H1 (cell line): Measurements from ENCODE around the gene PTPN13. TPM values are rescaled to one million over a fixed set of nuclear protein-coding genes. Genes with fewer than 3 reads are reported as not detected.

Source experiments
- CTCF ChIA-PET: fragments of 300-600 bp; sonication (Branson Sonifier 250); formaldehyde crosslinking; loops from one replicate; lab custom pipeline; 2021; ENCODE audit not compliant: partially characterized antibody; lab: Charles Lee
- POLR2A ChIA-PET: fragments of 300-600 bp; sonication (Branson Sonifier 250); formaldehyde crosslinking; loops from one replicate; lab custom pipeline; 2021; ENCODE audit warnings: inconsistent platforms; ENCODE audit not compliant: partially characterized antibody; lab: Charles Lee
- DNase-seq, 2 experiments: peaks; one replicate each; pipeline versions ENCODE4 v3.0.0 to v3.0.0-alpha.2; 2010 to 2022; ENCODE audit warnings: low spot score in 2 of 2, low read depth in 1 of 2, mixed read lengths in 1 of 2
- FAIRE-seq: peaks from 2 replicates; lab custom pipeline; 2011; peaks lifted over from hg19 to GRCh38; lab: Jason Lieb, UNC
- H2AFZ ChIP-seq: 2 replicates; pipeline ENCODE4 v1.8.1; 2012; ENCODE audit warnings: low read length, inconsistent platforms
- H2AK5ac ChIP-seq: 2 replicates; pipeline ENCODE4 v1.6.1; 2013; ENCODE audit warnings: low read depth, low read length
- H2BK120ac ChIP-seq: replicated peaks from 2 replicates; pipeline ENCODE3; 2013; ENCODE audit warnings: low read depth, low read length, inconsistent platforms
- H2BK12ac ChIP-seq: 2 replicates; pipeline ENCODE4 v1.6.1; 2013; ENCODE audit warnings: low read depth, low read length
- H2BK15ac ChIP-seq: 2 replicates; pipeline ENCODE4 v1.6.1; 2013; ENCODE audit warnings: low read length
- H2BK20ac ChIP-seq: 2 replicates; pipeline ENCODE4 v1.6.1; 2013; ENCODE audit warnings: low read length
- H2BK5ac ChIP-seq: 2 replicates; pipeline ENCODE4 v1.6.1; 2013; ENCODE audit warnings: low read depth, low read length
- H3K14ac ChIP-seq: 2 replicates; pipeline ENCODE4 v1.6.1; 2013; ENCODE audit warnings: inconsistent platforms; ENCODE audit not compliant: insufficient read length
- H3K18ac ChIP-seq: 2 replicates; pipeline ENCODE4 v1.6.1; 2013; ENCODE audit warnings: low read length; ENCODE audit errors: extremely low read depth
- H3K23ac ChIP-seq: 2 replicates; pipeline ENCODE4 v1.6.1; 2013; ENCODE audit warnings: inconsistent platforms; ENCODE audit not compliant: insufficient read length
- H3K23me2 ChIP-seq: 2 replicates; pipeline ENCODE4 v1.6.1; 2013; ENCODE audit warnings: low read depth, low read length
- H3K27ac ChIP-seq: 2 replicates; pipeline ENCODE4 v1.6.1; 2011; ENCODE audit warnings: low read depth, low read length, inconsistent platforms
- H3K27me3 ChIP-seq, 4 experiments: replicated peaks in 1 of 4; 1 replicate in 1 of 4; 2 replicates in 3 of 4; pipeline versions ENCODE4 v1.6.1 to v1.8.1; 2011 to 2013; ENCODE audit warnings: low read length in 3 of 4, mild to moderate bottlenecking in 3 of 4, inconsistent platforms in 2 of 4, mixed read lengths in 2 of 4, moderate library complexity in 1 of 4; ENCODE audit not compliant: control insufficient read depth in 3 of 4, insufficient read depth in 3 of 4; ENCODE audit errors: extremely low read depth in 1 of 4
- H3K36me3 ChIP-seq, 4 experiments: 2 replicates each; pipeline versions ENCODE4 v1.6.1 to v1.8.1; 2011 to 2013; ENCODE audit warnings: mild to moderate bottlenecking in 4 of 4, low read length in 3 of 4, moderate library complexity in 2 of 4, control low read depth in 1 of 4, inconsistent platforms in 1 of 4; ENCODE audit not compliant: insufficient read depth in 4 of 4, control insufficient read depth in 2 of 4
- H3K4ac ChIP-seq: replicated peaks from 2 replicates; pipeline ENCODE3; 2013; ENCODE audit warnings: low read length, low read depth, mixed read lengths, inconsistent platforms; ENCODE audit not compliant: insufficient read length
- H3K4me1 ChIP-seq, 4 experiments: replicated peaks in 1 of 4; 1 replicate in 1 of 4; 2 replicates in 3 of 4; pipeline versions ENCODE4 v1.6.1 to v1.8.1; 2011 to 2013; ENCODE audit warnings: low read length in 3 of 4, inconsistent platforms in 2 of 4, mixed read lengths in 1 of 4; ENCODE audit not compliant: insufficient read depth in 4 of 4, control insufficient read depth in 3 of 4
- H3K4me2 ChIP-seq, 2 experiments: 2 replicates each; pipeline versions ENCODE4 v1.6.1 to v1.8.1; 2011 to 2013; ENCODE audit warnings: low read depth in 2 of 2, low read length in 2 of 2, control low read depth in 1 of 2, inconsistent platforms in 1 of 2, mild to moderate bottlenecking in 1 of 2; ENCODE audit not compliant: insufficient read depth in 1 of 2
- H3K4me3 ChIP-seq, 4 experiments: fragments of 200-600, 300-600 bp in 1 of 4; sonication (generic), shearing (Covaris generic), sonication (Bioruptor Twin) in 1 of 4; 2 replicates each; pipeline versions ENCODE4 v1.5.1 to v1.8.1; 2011 to 2016; ENCODE audit warnings: low read length in 4 of 4, low read depth in 3 of 4, control low read depth in 2 of 4, inconsistent platforms in 2 of 4, mild to moderate bottlenecking in 2 of 4, mixed read lengths in 1 of 4, moderate library complexity in 1 of 4; ENCODE audit not compliant: insufficient read depth in 2 of 4; ENCODE audit errors: extremely low read depth in 1 of 4
- H3K56ac ChIP-seq: replicated peaks from 2 replicates; pipeline ENCODE3; 2013; ENCODE audit warnings: low read depth, mild to moderate bottlenecking, mixed read lengths, low read length, inconsistent platforms; ENCODE audit not compliant: insufficient read length
- H3K79me1 ChIP-seq: 2 replicates; pipeline ENCODE4 v1.6.1; 2013; ENCODE audit warnings: low read depth, low read length, control low read depth
- H3K79me2 ChIP-seq, 2 experiments: 2 replicates each; pipeline versions ENCODE4 v1.6.1 to v1.8.1; 2012 to 2013; ENCODE audit warnings: low read length in 2 of 2, mild to moderate bottlenecking in 2 of 2, inconsistent platforms in 1 of 2; ENCODE audit not compliant: insufficient read depth in 2 of 2, control insufficient read depth in 1 of 2
- H3K9ac ChIP-seq, 4 experiments: replicated peaks in 1 of 4; 1 replicate in 1 of 4; 2 replicates in 3 of 4; pipeline versions ENCODE4 v1.6.1 to v1.8.1; 2011 to 2013; ENCODE audit warnings: low read depth in 3 of 4, low read length in 3 of 4, control low read depth in 2 of 4, mild to moderate bottlenecking in 2 of 4, moderate library complexity in 2 of 4, inconsistent platforms in 1 of 4; ENCODE audit errors: extremely low read depth in 1 of 4
- H3K9me3 ChIP-seq, 2 experiments: 2 replicates each; pipeline versions ENCODE4 v1.6.1 to v1.8.1; 2012 to 2013; ENCODE audit warnings: mild to moderate bottlenecking in 2 of 2, moderate library complexity in 2 of 2, control low read depth in 1 of 2, inconsistent platforms in 1 of 2, low read depth in 1 of 2, low read length in 1 of 2, mixed read lengths in 1 of 2; ENCODE audit not compliant: insufficient read depth in 2 of 2
- H4K20me1 ChIP-seq, 2 experiments: replicated peaks in 1 of 2; 2 replicates each; pipeline versions ENCODE3 to v1.8.1; 2011 to 2013; ENCODE audit warnings: inconsistent platforms in 2 of 2, low read length in 2 of 2, mild to moderate bottlenecking in 1 of 2; ENCODE audit not compliant: insufficient read depth in 2 of 2, control insufficient read depth in 1 of 2
- H4K5ac ChIP-seq: 2 replicates; pipeline ENCODE4 v1.6.1; 2013; ENCODE audit warnings: low read length, low read depth, mixed read lengths, inconsistent platforms; ENCODE audit not compliant: insufficient read length
- H4K8ac ChIP-seq: 2 replicates; pipeline ENCODE4 v1.8.0; 2013; ENCODE audit warnings: mild to moderate bottlenecking, moderate library complexity, low read length, inconsistent platforms; ENCODE audit not compliant: insufficient read depth; ENCODE audit errors: extremely low read depth
- H4K91ac ChIP-seq: replicated peaks from 2 replicates; pipeline ENCODE3; 2013; ENCODE audit warnings: low read length, mixed read lengths, inconsistent platforms; ENCODE audit not compliant: insufficient read length
- ATF2 ChIP-seq: IDR thresholded peaks from 2 replicates; pipeline ENCODE4 v1.6.1; 2012; ENCODE audit warnings: low read length, inconsistent platforms
- CEBPB ChIP-seq: IDR thresholded peaks from 2 replicates; pipeline ENCODE4 v1.6.1; 2012; ENCODE audit warnings: low read depth, low read length
- SAP30 ChIP-seq: fragments of 300-600 bp; sonication (generic); IDR thresholded peaks from 2 replicates; pipeline ENCODE4 v1.7.1; 2012; ENCODE audit warnings: low read length, moderate library complexity, mild to moderate bottlenecking, inconsistent platforms; ENCODE audit not compliant: insufficient read depth, insufficient replicate concordance
- WGBS, 2 experiments: shearing (Covaris generic) in 1 of 2; methylation state at CpG; one replicate each; pipeline versions ENCODE4 v1.1.6 to v1.1.7; 2013 to 2015; ENCODE audit warnings: low lambda C conversion rate in 2 of 2, mixed read lengths in 2 of 2, inconsistent platforms in 1 of 2, low coverage in 1 of 2, missing lambda C conversion rate in 1 of 2; ENCODE audit not compliant: insufficient replicate concordance in 2 of 2, insufficient coverage in 1 of 2, insufficient read length in 1 of 2; ENCODE audit errors: extremely low coverage in 1 of 2, missing lambda C conversion rate in 1 of 2; 5-methylcytosine and 5-hydroxymethylcytosine counted together
- polyA plus RNA-seq, 7 experiments: library from polyadenylated mRNA; depleted of rRNA in 3 of 7; stranded (reverse) in 5 of 7; unstranded in 2 of 7; fragments of >200 nt in 5 of 7; fragments of 200-250 nt in 2 of 7; gene quantifications; 1 replicate in 5 of 7; 2 replicates in 1 of 7; 4 replicates in 1 of 7; pipeline versions ENCODE4 v1.2.1 to v1.2.3, GENCODE V29; 2011 to 2013; ENCODE audit warnings: missing spikeins in 2 of 7, mixed read lengths in 2 of 7
- total RNA-seq: library from RNA; stranded (reverse); fragmentation: NEBNext Ultra II Directional; extraction: Animal tissue kit (Norgen Biotek cat#: 25700); gene quantifications from 2 replicates; pipeline ENCODE4 v1.2.1, GENCODE V29; 2021

Gene PTPN13
- total and polyA plus RNA-seq, 2 of the 8 experiments (the other 6 are each of a cell fraction or from before 2014, with no cell fraction given) = 12.7 to 57.9 TPM

DNA sequence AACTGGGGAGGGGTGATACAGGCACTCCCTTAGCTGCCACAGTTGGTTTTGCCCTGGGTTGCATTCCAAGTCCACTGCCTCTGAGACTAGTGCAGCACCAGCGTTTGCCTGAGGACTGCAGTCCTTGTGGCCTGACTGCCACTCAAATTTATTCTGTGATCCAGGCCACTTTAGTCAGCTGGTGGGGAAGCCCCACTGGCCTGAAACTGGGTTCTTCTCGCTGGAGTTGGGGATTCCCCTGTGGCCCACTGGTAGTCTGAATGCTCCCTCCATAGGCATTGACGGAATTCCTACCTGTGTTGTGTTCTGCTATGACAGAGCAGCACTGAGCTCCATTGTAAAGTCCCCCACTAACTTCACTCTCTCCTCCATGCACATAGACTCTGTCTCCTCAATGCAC is 63.8 kb downstream of the PTPN13 start:
- H2BK15ac ChIP-seq = no peak overlapping the region
- H3K79me2 ChIP-seq = peaks cover 0 to 6% of the 10 kb centered on the region in 2 experiments; a peak in 2 of 4 replicates
- H3K14ac ChIP-seq = no peak overlapping the region
- TF ChIP-seq ATF2 = no peak
- no peak for TF ChIP-seq SAP30
- no peak for TF ChIP-seq CEBPB
- H3K4me3 ChIP-seq = no peak overlapping the region
- H3K23me2 ChIP-seq = no peaks in the 10 kb centered on the region
- no peak overlapping the region for H3K27ac ChIP-seq
- no peak overlapping the region for H3K18ac ChIP-seq
- no peak overlapping the region for H4K8ac ChIP-seq
- H2AK5ac ChIP-seq = no peak overlapping the region
- H2AFZ ChIP-seq = no peak overlapping the region
- peaks cover 2% of the 10 kb centered on the region; the same call in 1 of the 2 replicates for H3K79me1 ChIP-seq
- H2BK5ac ChIP-seq = no peak overlapping the region
- H3K4me2 ChIP-seq = no peak overlapping the region
- WGBS, 2 experiments = 87% methylated on average over 3 of the region's 3 CpGs; no CpG with 5 or more reads in 1 of the 2 experiments
- H2BK120ac ChIP-seq = no peak overlapping the region
- ChIA-PET CTCF (interaction anchor here (0.9 to 1.2 kb wide), 4 partner anchors 11 to 161 kb away, joined by 3 to 4 read pairs (median 3); no protein-coding TSS in a partner anchor), POLR2A (no interaction called here)
- DNase-seq = no peak
- no peak overlapping the region for H2BK12ac ChIP-seq
- no peak overlapping the region for H3K56ac ChIP-seq
- H3K36me3 ChIP-seq = peaks cover 0 to 3% (median 0%) of the 10 kb centered on the region in 4 experiments; a peak in 1 of 8 replicates
- H4K5ac ChIP-seq = no peak overlapping the region
- FAIRE-seq = no peak
- peaks cover 0 to 2% of the 10 kb centered on the region in 2 experiments for H4K20me1 ChIP-seq
- peaks cover 2 to 12% of the 10 kb centered on the region in 2 experiments; a peak in 2 of 4 replicates for H3K9me3 ChIP-seq
- H3K23ac ChIP-seq = no peak overlapping the region
- H3K9ac ChIP-seq = no peak overlapping the region
- H4K91ac ChIP-seq = no peak overlapping the region
- H3K27me3 ChIP-seq = no peaks in the 10 kb centered on the region
- no peaks in the 10 kb centered on the region for H3K4me1 ChIP-seq
- no peak overlapping the region for H3K4ac ChIP-seq
- H2BK20ac ChIP-seq = no peak overlapping the region
